Measurements from ENCODE around the gene VAV1. TPM values are rescaled to one million over a fixed set of nuclear protein-coding genes. Genes with fewer than 3 reads are reported as not detected.

VAV1 gene
- total and polyA plus RNA-seq, 10 of the 15 experiments (the other 5 are each of a cell fraction or from before 2014, with no cell fraction given) = 1.6 to 76.8 (median 40.7) TPM

DNA sequence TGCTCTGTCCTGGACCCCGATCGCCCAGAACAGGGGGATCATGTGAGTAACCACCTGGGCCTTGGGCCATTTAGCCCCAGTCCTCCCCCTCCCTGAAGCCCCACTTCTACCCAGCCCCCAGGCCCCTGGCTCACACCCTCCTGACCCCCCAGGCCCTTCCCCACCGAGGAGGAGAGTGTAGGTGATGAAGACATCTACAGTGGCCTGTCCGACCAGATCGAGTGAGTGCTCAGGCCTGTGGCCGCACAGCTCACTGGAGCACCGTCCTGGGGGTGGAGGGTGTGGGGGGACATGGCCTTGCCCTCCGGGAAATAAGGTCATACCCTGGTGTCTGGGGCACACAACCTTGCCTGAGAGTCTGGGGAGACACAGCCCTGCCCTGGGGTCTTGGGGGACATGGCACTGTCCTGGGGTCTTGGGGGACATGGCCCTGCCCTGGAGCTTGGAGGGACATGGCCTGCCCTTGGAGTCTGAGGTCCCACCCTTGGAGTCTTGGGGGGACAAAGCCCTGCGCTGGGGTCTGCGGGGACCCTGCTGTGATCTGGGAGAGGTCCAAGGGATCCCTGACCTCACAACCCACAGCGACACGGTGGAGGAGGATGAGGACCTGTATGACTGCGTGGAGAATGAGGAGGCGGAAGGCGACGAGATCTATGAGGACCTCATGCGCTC, 49.3 kb downstream of the VAV1 start:
- ChIA-PET RAD21 (ENCODE audit: unreplicated experiment) (no interaction called here), CTCF (no interaction called here), SMC1A (ENCODE audit: uncharacterized antibody, unreplicated experiment) (no interaction called here), POLR2A (no interaction called here)
- FAIRE-seq (no peak), ATAC-seq (no peak), DNase-seq (ENCODE audit: low read depth, low spot score) (no peak)
- 98% methylated on average over 15 of the region's 17 CpGs for WGBS (ENCODE audit: insufficient coverage, insufficient replicate concordance, low lambda C conversion rate, missing lambda C conversion rate)
- Histone ChIP-seq H3K4me2 (ENCODE audit: control insufficient read depth, insufficient read depth) (no peak overlapping the region), H3K9ac (ENCODE audit: control insufficient read depth, insufficient read depth, low read length) (no peak overlapping the region), H3K4me3 (no peak overlapping the region), H3K4me1 (ENCODE audit: control insufficient read depth, insufficient read depth, low read length) (no peaks in the 10 kb centered on the region), H3K79me2 (ENCODE audit: control insufficient read depth, insufficient read depth, low read length) (peaks cover 3% of the 10 kb centered on the region), H3K27ac (ENCODE audit: control insufficient read depth, insufficient read depth) (no peak overlapping the region), H2AFZ (ENCODE audit: control insufficient read depth, low read depth, low read length) (no peak overlapping the region), H4K20me1 (ENCODE audit: control insufficient read depth, insufficient read depth) (no peaks in the 10 kb centered on the region), H3K27me3 (replicated peaks in 1 of 2; ENCODE audit: control insufficient read depth in 2 of 2, insufficient read depth in 2 of 2, low read length in 1 of 2) (no peaks in the 10 kb centered on the region), H3K9me3 (replicated peaks; ENCODE audit: control insufficient read depth, insufficient read depth, low read length) (peaks cover 9% of the 10 kb centered on the region), H3K36me3 (ENCODE audit: control insufficient read depth in 2 of 2, insufficient read depth in 2 of 2, low read length in 1 of 2) (peaks cover 25 to 39% of the 10 kb centered on the region in 2 experiments)
- no TSS peak for BruUV-seq (replicated peaks)
- intact Hi-C loops (cut with micrococcal nuclease; ENCODE audit: unreplicated experiment) = no loop called here
- in situ Hi-C loops (cut with MboI) = no loop called here
- TF ChIP-seq BRCA1 (IDR thresholded peaks at IDR 0.05; ENCODE audit: low read depth, low read length) = no peak
- TF ChIP-seq STAT3 (IDR thresholded peaks at IDR 0.05; ENCODE audit: low read depth, low read length) = no peak
- TF ChIP-seq, protein P1, sequence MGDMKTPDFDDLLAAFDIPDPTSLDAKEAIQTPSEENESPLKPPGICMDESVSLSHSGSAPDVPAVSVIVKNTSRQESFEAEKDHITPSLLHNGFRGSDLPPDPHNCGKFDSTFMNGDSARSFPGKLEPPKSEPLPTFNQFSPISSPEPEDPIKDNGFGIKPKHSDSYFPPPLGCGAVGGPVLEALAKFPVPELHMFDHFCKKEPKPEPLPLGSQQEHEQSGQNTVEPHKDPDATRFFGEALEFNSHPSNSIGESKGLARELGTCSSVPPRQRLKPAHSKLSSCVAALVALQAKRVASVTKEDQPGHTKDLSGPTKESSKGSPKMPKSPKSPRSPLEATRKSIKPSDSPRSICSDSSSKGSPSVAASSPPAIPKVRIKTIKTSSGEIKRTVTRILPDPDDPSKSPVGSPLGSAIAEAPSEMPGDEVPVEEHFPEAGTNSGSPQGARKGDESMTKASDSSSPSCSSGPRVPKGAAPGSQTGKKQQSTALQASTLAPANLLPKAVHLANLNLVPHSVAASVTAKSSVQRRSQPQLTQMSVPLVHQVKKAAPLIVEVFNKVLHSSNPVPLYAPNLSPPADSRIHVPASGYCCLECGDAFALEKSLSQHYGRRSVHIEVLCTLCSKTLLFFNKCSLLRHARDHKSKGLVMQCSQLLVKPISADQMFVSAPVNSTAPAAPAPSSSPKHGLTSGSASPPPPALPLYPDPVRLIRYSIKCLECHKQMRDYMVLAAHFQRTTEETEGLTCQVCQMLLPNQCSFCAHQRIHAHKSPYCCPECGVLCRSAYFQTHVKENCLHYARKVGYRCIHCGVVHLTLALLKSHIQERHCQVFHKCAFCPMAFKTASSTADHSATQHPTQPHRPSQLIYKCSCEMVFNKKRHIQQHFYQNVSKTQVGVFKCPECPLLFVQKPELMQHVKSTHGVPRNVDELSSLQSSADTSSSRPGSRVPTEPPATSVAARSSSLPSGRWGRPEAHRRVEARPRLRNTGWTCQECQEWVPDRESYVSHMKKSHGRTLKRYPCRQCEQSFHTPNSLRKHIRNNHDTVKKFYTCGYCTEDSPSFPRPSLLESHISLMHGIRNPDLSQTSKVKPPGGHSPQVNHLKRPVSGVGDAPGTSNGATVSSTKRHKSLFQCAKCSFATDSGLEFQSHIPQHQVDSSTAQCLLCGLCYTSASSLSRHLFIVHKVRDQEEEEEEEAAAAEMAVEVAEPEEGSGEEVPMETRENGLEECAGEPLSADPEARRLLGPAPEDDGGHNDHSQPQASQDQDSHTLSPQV (IDR thresholded peaks at IDR 0.05) = no peak
- no peak for TF ChIP-seq RBBP5 (conservative IDR thresholded peaks at IDR 0.05)
- no peak for TF ChIP-seq SP1 (IDR thresholded peaks at IDR 0.05; ENCODE audit: low read depth, low read length)
- no peak for TF ChIP-seq TCF3 (IDR thresholded peaks at IDR 0.05; ENCODE audit: borderline replicate concordance, insufficient read depth, low read depth, low read length)
- TF ChIP-seq YBX1 (IDR thresholded peaks at IDR 0.05) = no peak
- no peak for TF ChIP-seq MEF2B (IDR thresholded peaks at IDR 0.05; ENCODE audit: partially characterized antibody, poor library complexity, severe bottlenecking)
- TF ChIP-seq, protein P2, sequence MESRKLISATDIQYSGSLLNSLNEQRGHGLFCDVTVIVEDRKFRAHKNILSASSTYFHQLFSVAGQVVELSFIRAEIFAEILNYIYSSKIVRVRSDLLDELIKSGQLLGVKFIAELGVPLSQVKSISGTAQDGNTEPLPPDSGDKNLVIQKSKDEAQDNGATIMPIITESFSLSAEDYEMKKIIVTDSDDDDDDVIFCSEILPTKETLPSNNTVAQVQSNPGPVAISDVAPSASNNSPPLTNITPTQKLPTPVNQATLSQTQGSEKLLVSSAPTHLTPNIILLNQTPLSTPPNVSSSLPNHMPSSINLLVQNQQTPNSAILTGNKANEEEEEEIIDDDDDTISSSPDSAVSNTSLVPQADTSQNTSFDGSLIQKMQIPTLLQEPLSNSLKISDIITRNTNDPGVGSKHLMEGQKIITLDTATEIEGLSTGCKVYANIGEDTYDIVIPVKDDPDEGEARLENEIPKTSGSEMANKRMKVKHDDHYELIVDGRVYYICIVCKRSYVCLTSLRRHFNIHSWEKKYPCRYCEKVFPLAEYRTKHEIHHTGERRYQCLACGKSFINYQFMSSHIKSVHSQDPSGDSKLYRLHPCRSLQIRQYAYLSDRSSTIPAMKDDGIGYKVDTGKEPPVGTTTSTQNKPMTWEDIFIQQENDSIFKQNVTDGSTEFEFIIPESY (IDR thresholded peaks at IDR 0.05) = no peak
- TF ChIP-seq, protein P3, sequence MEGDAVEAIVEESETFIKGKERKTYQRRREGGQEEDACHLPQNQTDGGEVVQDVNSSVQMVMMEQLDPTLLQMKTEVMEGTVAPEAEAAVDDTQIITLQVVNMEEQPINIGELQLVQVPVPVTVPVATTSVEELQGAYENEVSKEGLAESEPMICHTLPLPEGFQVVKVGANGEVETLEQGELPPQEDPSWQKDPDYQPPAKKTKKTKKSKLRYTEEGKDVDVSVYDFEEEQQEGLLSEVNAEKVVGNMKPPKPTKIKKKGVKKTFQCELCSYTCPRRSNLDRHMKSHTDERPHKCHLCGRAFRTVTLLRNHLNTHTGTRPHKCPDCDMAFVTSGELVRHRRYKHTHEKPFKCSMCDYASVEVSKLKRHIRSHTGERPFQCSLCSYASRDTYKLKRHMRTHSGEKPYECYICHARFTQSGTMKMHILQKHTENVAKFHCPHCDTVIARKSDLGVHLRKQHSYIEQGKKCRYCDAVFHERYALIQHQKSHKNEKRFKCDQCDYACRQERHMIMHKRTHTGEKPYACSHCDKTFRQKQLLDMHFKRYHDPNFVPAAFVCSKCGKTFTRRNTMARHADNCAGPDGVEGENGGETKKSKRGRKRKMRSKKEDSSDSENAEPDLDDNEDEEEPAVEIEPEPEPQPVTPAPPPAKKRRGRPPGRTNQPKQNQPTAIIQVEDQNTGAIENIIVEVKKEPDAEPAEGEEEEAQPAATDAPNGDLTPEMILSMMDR (IDR thresholded peaks at IDR 0.05 in 2 of 3, conservative IDR thresholded peaks at IDR 0.05 in 1 of 3; ENCODE audit: control insufficient read depth in 2 of 3, extremely low read depth in 1 of 3, insufficient read depth in 1 of 3, low read depth in 3 of 3, low read length in 3 of 3) = no peak
- no peak for TF ChIP-seq ZNF384 (IDR thresholded peaks at IDR 0.05; ENCODE audit: borderline replicate concordance, low read depth, low read length)
- TF ChIP-seq STAT1 (conservative IDR thresholded peaks at IDR 0.05) = no peak
- TF ChIP-seq IRF4 (IDR thresholded peaks at IDR 0.05; ENCODE audit: low read depth, low read length) = no peak
- TF ChIP-seq, protein P4, sequence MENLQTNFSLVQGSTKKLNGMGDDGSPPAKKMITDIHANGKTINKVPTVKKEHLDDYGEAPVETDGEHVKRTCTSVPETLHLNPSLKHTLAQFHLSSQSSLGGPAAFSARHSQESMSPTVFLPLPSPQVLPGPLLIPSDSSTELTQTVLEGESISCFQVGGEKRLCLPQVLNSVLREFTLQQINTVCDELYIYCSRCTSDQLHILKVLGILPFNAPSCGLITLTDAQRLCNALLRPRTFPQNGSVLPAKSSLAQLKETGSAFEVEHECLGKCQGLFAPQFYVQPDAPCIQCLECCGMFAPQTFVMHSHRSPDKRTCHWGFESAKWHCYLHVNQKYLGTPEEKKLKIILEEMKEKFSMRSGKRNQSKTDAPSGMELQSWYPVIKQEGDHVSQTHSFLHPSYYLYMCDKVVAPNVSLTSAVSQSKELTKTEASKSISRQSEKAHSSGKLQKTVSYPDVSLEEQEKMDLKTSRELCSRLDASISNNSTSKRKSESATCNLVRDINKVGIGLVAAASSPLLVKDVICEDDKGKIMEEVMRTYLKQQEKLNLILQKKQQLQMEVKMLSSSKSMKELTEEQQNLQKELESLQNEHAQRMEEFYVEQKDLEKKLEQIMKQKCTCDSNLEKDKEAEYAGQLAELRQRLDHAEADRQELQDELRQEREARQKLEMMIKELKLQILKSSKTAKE (IDR thresholded peaks at IDR 0.05; ENCODE audit: low read depth, poor library complexity, severe bottlenecking) = no peak
- no peak for TF ChIP-seq ZNF622 (IDR thresholded peaks at IDR 0.05)

All from GM12878 (cell line).